Measurements from ENCODE around the gene GPRIN3. TPM values are rescaled to one million over a fixed set of nuclear protein-coding genes. Genes with fewer than 3 reads are reported as not detected.

GPRIN3 gene
- total and polyA plus RNA-seq, 10 of the 15 experiments (the other 5 are each of a cell fraction or from before 2014, with no cell fraction given), result under 0.01 to 0.05 (median 0.01) TPM; not detected in 6

DNA sequence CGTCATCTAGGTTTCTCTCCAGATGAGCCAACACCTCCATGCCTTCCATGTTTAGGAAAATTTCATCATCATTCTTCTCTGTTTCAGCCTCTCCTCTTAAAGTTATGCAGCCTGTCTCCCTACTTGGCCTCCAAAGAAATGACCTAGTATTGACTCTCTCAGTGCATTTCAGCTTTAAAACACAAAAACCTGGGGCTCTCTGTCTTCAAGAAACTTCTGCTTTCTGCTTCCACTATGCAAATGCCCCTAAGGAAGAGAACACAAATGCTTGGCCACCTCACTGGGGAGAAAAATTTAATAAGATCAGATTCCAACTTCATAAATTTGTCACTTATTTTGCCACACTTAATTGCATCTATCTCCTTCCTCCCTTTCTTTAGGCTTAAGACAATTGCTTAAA is 93.3 kb downstream of the GPRIN3 start:
- intact Hi-C loops (cut with micrococcal nuclease; ENCODE audit: unreplicated experiment), result no loop called here
- no peaks in the 10 kb centered on the region; a peak in 1 of 4 replicates for H3K27me3 ChIP-seq (replicated peaks in 1 of 2; ENCODE audit: control insufficient read depth in 2 of 2, insufficient read depth in 2 of 2, low read length in 1 of 2)
- FAIRE-seq, result no peak

More for the DNA sequence above, 93.3 kb downstream of the GPRIN3 start:
- BruUV-seq (replicated peaks), result no TSS peak
- Histone ChIP-seq H4K20me1 (ENCODE audit: control insufficient read depth, insufficient read depth) (no peaks in the 10 kb centered on the region), H3K36me3 (ENCODE audit: control insufficient read depth in 2 of 2, insufficient read depth in 2 of 2, low read length in 1 of 2) (no peaks in the 10 kb centered on the region), H2AFZ (ENCODE audit: control insufficient read depth, low read depth, low read length) (no peak overlapping the region), H3K79me2 (ENCODE audit: control insufficient read depth, insufficient read depth, low read length) (no peaks in the 10 kb centered on the region), H3K4me1 (ENCODE audit: control insufficient read depth, insufficient read depth, low read length) (no peaks in the 10 kb centered on the region), H3K4me2 (ENCODE audit: control insufficient read depth, insufficient read depth) (no peak overlapping the region), H3K4me3 (no peak overlapping the region), H3K9ac (ENCODE audit: control insufficient read depth, insufficient read depth, low read length) (no peak overlapping the region), H3K27ac (ENCODE audit: control insufficient read depth, insufficient read depth) (no peak overlapping the region), H3K9me3 (replicated peaks; ENCODE audit: control insufficient read depth, insufficient read depth, low read length) (no peaks in the 10 kb centered on the region)
- WGBS (ENCODE audit: insufficient coverage, insufficient replicate concordance, low lambda C conversion rate, missing lambda C conversion rate), result 5% methylated on average over 1 of the region's 1 CpG
- in situ Hi-C loops (cut with MboI), result no loop called here
- ChIA-PET SMC1A (ENCODE audit: uncharacterized antibody, unreplicated experiment) (no interaction called here), CTCF (no interaction called here), POLR2A (no interaction called here), RAD21 (ENCODE audit: unreplicated experiment) (no interaction called here)
- no peak for DNase-seq (ENCODE audit: low read depth, low spot score)
- no peak for ATAC-seq
- TF ChIP-seq GATAD2B (conservative IDR thresholded peaks at IDR 0.05; ENCODE audit: low read depth) (no peak), FOXM1 (IDR thresholded peaks at IDR 0.05; ENCODE audit: low read depth, low read length) (no peak), SRF (IDR thresholded peaks at IDR 0.05; ENCODE audit: low read depth in 2 of 2, low read length in 2 of 2) (no peak), SMAD5 (IDR thresholded peaks at IDR 0.05; ENCODE audit: low read depth) (no peak), JUNB (IDR thresholded peaks at IDR 0.05) (no peak), TAF1 (IDR thresholded peaks at IDR 0.05; ENCODE audit: borderline replicate concordance, low read depth, low read length) (no peak), TBL1XR1 (IDR thresholded peaks at IDR 0.05; ENCODE audit: low read depth, low read length) (no peak), SMC3 (IDR thresholded peaks at IDR 0.05; ENCODE audit: borderline replicate concordance, low read length) (no peak), KLF5 (IDR thresholded peaks at IDR 0.05; ENCODE audit: partially characterized antibody) (no peak), MTA2 (IDR thresholded peaks at IDR 0.05; ENCODE audit: low read depth) (no peak), EP300 (IDR thresholded peaks at IDR 0.05; ENCODE audit: borderline replicate concordance in 1 of 2, control insufficient read depth in 1 of 2, low read depth in 2 of 2, low read length in 2 of 2) (no peak), BHLHE40 (IDR thresholded peaks at IDR 0.05; ENCODE audit: borderline replicate concordance in 1 of 2, low read depth in 2 of 2, low read length in 1 of 2) (no peak), LARP7 (IDR thresholded peaks at IDR 0.05) (no peak), ESRRA (IDR thresholded peaks at IDR 0.05; ENCODE audit: low read length) (no peak)
- TF ChIP-seq, protein P1, sequence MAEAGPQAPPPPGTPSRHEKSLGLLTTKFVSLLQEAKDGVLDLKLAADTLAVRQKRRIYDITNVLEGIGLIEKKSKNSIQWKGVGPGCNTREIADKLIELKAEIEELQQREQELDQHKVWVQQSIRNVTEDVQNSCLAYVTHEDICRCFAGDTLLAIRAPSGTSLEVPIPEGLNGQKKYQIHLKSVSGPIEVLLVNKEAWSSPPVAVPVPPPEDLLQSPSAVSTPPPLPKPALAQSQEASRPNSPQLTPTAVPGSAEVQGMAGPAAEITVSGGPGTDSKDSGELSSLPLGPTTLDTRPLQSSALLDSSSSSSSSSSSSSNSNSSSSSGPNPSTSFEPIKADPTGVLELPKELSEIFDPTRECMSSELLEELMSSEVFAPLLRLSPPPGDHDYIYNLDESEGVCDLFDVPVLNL (IDR thresholded peaks at IDR 0.05; ENCODE audit: low read depth, low read length), result no peak
- TF ChIP-seq, protein P2, sequence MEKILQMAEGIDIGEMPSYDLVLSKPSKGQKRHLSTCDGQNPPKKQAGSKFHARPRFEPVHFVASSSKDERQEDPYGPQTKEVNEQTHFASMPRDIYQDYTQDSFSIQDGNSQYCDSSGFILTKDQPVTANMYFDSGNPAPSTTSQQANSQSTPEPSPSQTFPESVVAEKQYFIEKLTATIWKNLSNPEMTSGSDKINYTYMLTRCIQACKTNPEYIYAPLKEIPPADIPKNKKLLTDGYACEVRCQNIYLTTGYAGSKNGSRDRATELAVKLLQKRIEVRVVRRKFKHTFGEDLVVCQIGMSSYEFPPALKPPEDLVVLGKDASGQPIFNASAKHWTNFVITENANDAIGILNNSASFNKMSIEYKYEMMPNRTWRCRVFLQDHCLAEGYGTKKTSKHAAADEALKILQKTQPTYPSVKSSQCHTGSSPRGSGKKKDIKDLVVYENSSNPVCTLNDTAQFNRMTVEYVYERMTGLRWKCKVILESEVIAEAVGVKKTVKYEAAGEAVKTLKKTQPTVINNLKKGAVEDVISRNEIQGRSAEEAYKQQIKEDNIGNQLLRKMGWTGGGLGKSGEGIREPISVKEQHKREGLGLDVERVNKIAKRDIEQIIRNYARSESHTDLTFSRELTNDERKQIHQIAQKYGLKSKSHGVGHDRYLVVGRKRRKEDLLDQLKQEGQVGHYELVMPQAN (conservative IDR thresholded peaks at IDR 0.05), result no peak
- TF ChIP-seq, protein P3, sequence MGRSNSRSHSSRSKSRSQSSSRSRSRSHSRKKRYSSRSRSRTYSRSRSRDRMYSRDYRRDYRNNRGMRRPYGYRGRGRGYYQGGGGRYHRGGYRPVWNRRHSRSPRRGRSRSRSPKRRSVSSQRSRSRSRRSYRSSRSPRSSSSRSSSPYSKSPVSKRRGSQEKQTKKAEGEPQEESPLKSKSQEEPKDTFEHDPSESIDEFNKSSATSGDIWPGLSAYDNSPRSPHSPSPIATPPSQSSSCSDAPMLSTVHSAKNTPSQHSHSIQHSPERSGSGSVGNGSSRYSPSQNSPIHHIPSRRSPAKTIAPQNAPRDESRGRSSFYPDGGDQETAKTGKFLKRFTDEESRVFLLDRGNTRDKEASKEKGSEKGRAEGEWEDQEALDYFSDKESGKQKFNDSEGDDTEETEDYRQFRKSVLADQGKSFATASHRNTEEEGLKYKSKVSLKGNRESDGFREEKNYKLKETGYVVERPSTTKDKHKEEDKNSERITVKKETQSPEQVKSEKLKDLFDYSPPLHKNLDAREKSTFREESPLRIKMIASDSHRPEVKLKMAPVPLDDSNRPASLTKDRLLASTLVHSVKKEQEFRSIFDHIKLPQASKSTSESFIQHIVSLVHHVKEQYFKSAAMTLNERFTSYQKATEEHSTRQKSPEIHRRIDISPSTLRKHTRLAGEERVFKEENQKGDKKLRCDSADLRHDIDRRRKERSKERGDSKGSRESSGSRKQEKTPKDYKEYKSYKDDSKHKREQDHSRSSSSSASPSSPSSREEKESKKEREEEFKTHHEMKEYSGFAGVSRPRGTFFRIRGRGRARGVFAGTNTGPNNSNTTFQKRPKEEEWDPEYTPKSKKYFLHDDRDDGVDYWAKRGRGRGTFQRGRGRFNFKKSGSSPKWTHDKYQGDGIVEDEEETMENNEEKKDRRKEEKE (IDR thresholded peaks at IDR 0.05), result no peak
